Measurements from ENCODE around the gene ITPKC. TPM values are rescaled to one million over a fixed set of nuclear protein-coding genes. Genes with fewer than 3 reads are reported as not detected.

The ITPKC gene
- total and polyA plus RNA-seq, 10 of the 15 experiments (the other 5 are each of a cell fraction or from before 2014, with no cell fraction given), result 0.03 to 6.4 (median 3.5) TPM

- Histone ChIP-seq H3K9me3 (replicated peaks; ENCODE audit: control insufficient read depth, insufficient read depth, low read length) (peaks cover 5% of the 10 kb centered on the region; the same call in 2 of the 3 replicates), H3K27me3 (replicated peaks in 1 of 2; ENCODE audit: control insufficient read depth in 2 of 2, insufficient read depth in 2 of 2, low read length in 1 of 2) (no peaks in the 10 kb centered on the region), H3K4me1 (ENCODE audit: control insufficient read depth, insufficient read depth, low read length) (no peaks in the 10 kb centered on the region), H3K4me3 (no peak overlapping the region), H4K20me1 (ENCODE audit: control insufficient read depth, insufficient read depth) (no peaks in the 10 kb centered on the region), H3K4me2 (ENCODE audit: control insufficient read depth, insufficient read depth) (no peak overlapping the region), H3K9ac (ENCODE audit: control insufficient read depth, insufficient read depth, low read length) (no peak overlapping the region), H3K79me2 (ENCODE audit: control insufficient read depth, insufficient read depth, low read length) (no peaks in the 10 kb centered on the region), H3K36me3 (ENCODE audit: control insufficient read depth in 2 of 2, insufficient read depth in 2 of 2, low read length in 1 of 2) (peaks cover 2 to 8% of the 10 kb centered on the region in 2 experiments; a peak in 2 of 4 replicates), H3K27ac (ENCODE audit: control insufficient read depth, insufficient read depth) (no peak overlapping the region), H2AFZ (ENCODE audit: control insufficient read depth, low read depth, low read length) (no peak overlapping the region)
- FAIRE-seq (no peak), ATAC-seq (no peak), DNase-seq (ENCODE audit: low read depth, low spot score) (no peak)
- in situ Hi-C loops (cut with MboI) (no loop called here), intact Hi-C loops (cut with micrococcal nuclease; ENCODE audit: unreplicated experiment) (no loop called here)
- BruUV-seq (replicated peaks), result no TSS peak
- TF ChIP-seq ASH2L (IDR thresholded peaks at IDR 0.05; ENCODE audit: borderline replicate concordance, low read depth) (no peak), NR2F1 (conservative IDR thresholded peaks at IDR 0.05) (no peak), SMC3 (IDR thresholded peaks at IDR 0.05; ENCODE audit: borderline replicate concordance, low read length) (no peak), BHLHE40 (IDR thresholded peaks at IDR 0.05; ENCODE audit: borderline replicate concordance in 1 of 2, low read depth in 2 of 2, low read length in 1 of 2) (no peak), NR2C2 (IDR thresholded peaks at IDR 0.05; ENCODE audit: borderline replicate concordance, control insufficient read depth, insufficient read length, low read depth) (no peak), EP300 (IDR thresholded peaks at IDR 0.05; ENCODE audit: borderline replicate concordance in 1 of 2, control insufficient read depth in 1 of 2, low read depth in 2 of 2, low read length in 2 of 2) (no peak), KLF5 (IDR thresholded peaks at IDR 0.05; ENCODE audit: partially characterized antibody) (no peak), ZBTB33 (IDR thresholded peaks at IDR 0.05) (no peak), NKRF (conservative IDR thresholded peaks at IDR 0.05) (no peak), CTCF (IDR thresholded peaks at IDR 0.05 in 2 of 3, conservative IDR thresholded peaks at IDR 0.05 in 1 of 3; ENCODE audit: control insufficient read depth in 2 of 3, extremely low read depth in 1 of 3, insufficient read depth in 1 of 3, low read depth in 3 of 3, low read length in 3 of 3) (no peak), STAT1 (conservative IDR thresholded peaks at IDR 0.05) (no peak), IKZF2 (IDR thresholded peaks at IDR 0.05) (no peak)
- ChIA-PET RAD21 (ENCODE audit: unreplicated experiment) (interaction anchor here (0.8 kb wide), 1 partner anchor 83 kb away, joined by 3 read pairs; no protein-coding TSS in a partner anchor), POLR2A (no interaction called here), SMC1A (ENCODE audit: uncharacterized antibody, unreplicated experiment) (interaction anchor here (0.6 kb wide), 1 partner anchor 8 kb away, joined by 3 read pairs; no protein-coding TSS in a partner anchor), CTCF (no interaction called here)
- WGBS (ENCODE audit: insufficient coverage, insufficient replicate concordance, low lambda C conversion rate, missing lambda C conversion rate), result 79% methylated on average over 9 of the region's 9 CpGs
Observed at GRCh38 chr19:40671404-40671803, 45.5 kb upstream of the ITPKC start.

All from GM12878 (cell line).